GM21619 (cell line): ENCODE data around the gene LIN9.
A peak's percentile ranks its signal among the peaks of the same experiment; 100 is the strongest.

Experiments used
- ATAC-seq: cut with Tn5 transposase; IDR thresholded peaks from one replicate; pipeline ENCODE4 v1.9.1; 2021; ENCODE audit not compliant: unreplicated experiment

Gene LIN9

DNA sequence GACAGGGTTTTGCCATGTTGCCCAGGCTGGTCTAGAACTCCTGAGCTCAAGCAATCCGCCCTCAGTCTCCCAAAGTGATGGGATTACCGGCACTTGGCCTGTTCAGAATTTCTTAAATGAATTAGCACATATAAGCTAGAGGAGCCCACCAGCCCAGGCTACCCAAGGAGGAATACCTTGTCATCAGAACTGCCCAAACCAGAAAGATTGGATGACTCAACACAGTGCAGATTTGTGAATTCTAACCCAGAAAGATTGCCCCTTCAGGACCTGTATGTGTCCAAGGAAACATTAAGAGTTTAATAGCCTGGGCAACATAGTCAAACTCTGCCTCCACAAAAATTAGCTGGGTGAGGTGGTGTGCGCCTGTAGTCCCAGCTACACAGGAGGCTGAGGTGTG is 14.0 kb upstream of the LIN9 start:
- no peak for ATAC-seq

DNA sequence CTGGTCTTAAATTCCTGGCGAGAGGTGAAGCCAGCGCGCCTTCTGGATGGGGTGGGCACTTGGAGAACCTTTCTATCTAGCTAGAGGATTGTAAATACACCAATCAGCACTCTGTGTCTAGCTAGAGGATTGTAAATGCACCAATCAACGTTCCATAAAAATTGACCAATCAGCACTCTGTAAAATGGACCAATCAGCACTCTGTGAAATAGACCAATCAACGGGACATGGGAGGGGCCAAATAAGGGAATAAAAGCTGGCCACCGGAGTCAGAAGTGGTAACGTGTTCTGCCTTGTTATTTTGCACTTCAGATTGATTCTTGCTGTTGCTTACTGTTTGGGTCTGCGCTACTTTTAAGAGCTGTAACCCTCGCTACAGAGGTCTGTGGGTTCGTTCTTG is 12.0 kb upstream of the LIN9 start:
- no peak for ATAC-seq

DNA sequence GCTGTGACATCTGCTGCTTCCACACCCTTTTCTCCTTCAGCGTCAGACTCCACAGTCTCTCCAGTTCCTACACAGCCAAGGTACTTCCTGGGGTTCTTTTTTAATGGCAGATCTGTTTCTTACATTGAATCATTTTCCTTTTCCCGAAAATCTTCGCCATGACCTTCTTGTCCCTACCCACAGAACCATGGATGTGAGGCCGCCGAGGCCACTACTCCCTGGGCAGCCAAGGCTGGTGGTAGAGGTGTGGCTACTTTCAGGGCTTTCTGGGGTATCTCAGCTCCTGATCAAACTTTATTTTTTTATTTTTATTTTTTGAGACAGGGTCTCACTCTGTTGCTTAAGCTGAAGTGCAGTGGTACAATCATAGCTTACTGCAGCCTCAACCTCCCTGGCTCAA is 9.5 kb upstream of the LIN9 start:
- ATAC-seq: no peak

DNA sequence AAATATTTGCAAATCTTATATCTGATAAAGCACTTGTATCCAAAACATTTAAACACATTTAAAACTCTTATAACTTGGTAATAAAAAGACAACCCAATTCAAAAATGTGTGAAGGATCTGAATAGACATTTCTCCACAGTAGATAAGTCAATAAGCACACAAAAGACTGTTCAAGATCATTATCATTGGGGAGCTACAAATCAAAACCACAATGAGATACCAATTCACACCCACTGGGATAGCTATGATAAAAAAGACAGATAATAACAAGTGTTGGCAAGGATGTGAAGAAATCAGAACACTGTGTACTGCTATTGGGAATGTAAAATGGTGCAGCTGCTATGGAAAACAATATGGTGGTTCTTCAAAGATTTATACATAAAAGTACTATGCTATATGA is 5.1 kb upstream of the LIN9 start:
- no peak for ATAC-seq

DNA sequence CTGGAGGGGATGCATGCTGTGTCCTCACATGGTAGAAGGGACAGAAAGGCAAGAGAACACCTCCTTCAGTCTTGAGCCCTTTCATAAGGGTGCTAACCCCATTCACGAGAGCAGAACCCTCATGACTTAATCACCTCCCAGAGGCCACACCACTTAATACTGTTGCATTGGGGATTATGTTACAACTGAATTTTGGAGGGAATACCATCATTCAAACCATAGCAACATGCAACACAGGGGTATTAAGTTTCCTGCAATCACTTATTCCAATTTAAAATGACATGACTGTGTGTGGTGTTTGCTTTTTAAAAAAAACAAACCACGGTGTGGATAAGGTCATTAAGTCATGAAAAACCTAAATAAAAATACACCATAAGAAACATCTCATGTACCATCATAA is 3.1 kb upstream of the LIN9 start:
- no peak for ATAC-seq

DNA sequence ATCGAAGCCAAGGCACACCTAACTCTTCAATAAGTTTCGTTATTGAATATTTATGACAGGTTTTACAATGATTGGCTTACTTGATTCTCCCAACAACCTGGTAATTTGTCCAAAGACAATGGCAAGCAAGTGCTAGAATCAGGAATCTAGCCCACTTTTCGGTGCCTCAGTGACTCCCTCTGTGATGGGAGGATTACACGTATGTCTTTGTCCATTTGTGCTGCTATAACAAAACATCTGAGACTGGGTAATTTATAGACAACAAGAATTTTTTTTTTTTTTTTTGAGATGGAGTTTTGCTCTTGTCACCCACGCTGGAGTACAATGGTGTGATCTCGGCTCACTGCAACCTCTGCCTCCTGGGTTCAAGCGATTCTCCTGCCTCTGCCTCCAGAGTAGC is 2.4 kb upstream of the LIN9 start:
- ATAC-seq: no peak

DNA sequence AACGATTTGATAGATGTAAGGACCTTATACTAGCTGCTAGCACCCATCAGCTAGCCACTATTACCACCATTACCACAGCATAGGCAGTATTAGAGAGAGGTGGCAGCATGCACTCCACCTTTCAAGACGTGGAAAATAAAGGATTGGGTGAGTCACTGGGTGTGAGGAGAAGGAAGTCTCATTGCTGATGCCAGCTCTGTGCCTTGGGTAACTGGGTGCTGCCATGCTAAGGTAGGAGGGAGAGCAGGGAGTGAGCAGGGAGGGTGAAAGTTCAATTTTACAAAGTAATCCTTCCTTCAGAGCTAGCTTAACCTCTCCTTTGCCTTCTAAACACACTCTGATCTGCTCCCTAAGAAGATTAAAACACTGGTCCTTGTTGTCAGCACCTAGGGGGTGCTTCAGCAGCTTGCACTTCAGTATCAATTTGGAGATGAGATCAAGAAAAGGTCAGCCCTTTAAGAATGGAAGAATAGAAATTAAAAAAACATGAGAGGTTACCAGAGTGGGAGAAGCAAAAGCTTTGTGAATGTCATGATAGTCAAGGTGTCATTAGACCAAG is 1.8 kb upstream of the LIN9 start:
- no peak for ATAC-seq

DNA sequence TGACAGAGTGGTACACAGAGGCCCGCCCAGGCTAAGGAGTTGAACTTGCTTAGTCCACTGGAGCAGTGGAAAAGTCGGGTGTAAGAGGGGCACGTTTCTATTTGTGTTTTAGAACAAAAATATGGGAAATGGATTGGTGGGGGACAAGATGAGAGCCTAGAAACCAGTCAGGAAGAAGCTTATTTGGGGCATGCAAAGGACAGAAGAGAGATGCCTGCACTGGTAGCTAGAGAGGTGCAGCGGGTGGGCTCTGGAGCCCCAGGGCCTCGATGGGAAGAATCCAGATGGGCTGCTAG is 1.2 kb upstream of the LIN9 start:
- ATAC-seq: no peak

DNA sequence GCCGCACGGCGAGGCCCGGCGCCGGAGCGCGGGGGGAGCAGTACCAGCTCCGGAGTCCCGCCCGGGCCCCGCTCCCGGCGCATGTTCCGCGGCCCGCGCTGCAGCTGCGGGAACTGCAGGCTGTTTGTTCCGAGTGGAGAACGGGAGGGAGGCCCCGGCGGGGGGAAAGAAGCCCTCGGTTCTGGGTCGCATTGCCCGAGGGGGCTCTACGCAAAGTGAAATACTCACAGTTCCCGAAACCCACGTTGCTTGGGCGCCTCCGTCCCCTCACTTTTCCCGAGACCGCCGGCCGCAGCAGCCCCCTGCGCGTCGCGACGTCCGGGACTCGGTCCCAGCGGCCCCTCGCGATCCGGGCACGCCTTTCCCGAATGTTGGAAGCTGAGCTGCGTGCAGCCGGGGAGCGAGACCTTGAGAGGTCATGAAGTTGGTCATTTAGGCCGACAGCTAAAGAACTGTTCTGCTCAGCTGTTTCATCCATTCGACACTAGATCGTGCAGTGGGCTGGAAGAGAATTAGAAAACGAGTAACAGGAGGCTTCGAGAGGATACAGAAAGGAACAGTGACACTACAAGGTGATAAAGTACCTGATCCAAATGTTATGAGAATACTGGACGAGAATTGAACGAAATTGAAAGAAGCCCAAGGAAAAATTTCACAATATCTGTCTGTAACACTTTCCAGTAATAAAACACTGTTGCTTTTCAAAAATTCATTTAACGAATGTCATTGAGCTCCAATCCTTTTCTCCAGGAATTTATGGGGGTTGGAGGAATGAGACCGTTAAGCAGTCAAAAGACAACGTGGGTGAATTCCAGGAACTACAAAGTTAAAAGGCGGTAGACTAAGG is 657 bp upstream of the LIN9 start:
- peak; percentile 12 for ATAC-seq

DNA sequence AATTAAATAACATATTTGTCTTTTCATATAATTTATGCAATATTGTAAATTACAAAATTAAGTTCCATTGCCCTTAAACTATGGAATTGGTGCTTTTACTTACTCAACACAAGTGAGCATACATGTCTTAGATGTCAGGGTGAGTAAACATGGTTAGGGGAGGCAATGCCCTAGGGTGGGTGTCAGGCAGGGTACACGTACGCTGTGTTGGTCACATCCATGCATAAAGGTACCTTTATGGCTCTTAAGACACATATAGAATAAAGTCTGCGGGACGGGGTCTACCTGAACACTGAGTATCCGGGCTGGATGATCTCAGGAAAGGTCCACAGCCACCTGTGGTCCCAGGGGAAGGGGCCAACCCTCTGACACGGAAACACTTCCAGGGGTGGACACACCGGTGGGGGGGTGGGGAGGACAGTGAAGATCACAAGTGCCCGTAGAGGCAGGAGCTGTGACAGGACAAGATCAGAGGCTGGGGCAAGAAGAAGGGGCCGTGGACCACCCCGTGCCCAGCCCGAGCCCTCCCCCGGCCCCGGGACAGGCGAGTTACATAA is 720 bp downstream of the LIN9 start:
- peak; percentile 24 for ATAC-seq

DNA sequence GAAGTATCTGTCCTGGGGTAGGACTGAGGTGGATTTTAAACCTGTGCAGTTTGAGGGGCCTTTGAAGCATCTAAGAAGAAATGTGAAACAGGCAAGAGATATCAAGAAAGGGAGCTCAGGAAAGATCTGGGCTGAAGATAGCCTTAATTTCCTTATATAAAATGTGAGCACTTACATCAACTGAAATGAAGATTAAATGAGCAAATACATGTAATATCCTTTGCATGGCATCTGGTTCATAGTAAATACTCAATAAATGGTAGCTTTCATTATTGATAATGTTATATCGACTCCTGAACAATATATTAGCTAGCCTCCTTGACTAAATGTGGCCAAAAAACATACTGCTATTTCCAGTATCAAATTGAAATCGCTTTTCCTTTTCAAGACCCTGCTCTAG is 2.5 kb downstream of the LIN9 start:
- ATAC-seq: no peak

DNA sequence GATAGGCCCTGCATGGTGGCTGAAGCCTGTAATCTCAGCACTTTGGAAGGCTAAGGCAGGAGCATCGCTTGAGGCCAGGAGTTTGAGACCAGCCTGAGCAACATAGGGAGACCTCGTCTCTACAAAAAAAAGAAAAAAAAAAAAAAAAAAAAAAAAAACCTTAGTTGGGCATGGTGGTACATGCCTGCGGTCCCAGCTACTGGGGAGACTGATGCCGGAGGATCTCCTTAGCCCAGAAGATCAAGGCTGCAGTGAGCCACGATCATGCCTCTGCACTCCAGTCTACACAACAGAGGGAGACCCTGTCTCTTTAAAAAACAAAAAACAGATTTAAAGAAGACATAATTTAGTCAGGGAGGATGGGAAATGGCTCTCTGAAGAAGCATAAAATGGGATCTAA is 3.8 kb downstream of the LIN9 start:
- no peak for ATAC-seq

DNA sequence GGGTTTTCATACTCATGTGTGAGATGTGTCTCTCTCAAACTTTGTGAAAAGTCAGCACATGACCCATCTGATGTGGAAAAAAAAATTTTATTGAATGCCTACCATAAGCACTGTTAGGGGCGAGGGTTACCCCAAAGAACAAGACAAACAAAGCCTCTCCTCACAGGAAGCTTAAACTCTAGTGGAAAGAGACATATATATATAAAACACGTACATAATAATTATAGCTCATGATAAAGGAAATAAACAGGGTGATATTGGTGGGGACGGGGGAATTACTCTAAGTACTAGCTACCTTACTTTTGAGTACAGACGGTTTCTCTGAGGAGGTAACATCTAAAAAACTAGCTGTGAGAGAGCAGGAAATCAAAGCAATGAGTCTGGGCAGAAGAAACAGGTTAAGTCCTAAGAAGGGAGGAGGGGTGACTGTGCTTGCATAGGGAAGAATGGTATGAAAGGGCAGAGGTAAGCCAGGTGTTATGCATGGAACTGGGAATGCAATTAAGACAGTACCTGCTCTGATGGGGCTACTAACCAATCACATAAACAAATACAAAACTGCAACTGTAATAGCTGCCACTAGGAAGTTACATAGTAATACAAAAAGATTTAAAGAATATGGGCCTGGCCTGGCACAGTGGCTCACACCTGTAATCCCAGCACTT is 4.5 kb downstream of the LIN9 start:
- no peak for ATAC-seq

DNA sequence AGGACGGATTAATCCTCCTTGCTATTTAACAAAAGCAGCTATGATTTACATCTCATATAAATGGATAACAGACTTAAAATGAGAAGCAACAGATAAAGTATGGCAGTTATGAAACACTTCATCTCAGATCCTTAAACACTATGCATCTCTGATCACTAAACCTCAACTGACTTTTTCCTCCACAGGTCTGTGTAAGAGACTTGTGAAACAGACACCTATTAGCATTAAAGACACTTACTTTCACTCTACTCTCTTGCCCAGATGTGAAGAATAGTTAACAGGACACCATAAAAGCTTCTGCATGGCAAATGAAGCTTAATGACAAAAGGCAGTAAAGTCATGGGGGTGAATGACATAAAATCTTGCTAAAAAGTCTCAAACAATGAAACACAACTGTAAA is 6.2 kb downstream of the LIN9 start:
- ATAC-seq: no peak

DNA sequence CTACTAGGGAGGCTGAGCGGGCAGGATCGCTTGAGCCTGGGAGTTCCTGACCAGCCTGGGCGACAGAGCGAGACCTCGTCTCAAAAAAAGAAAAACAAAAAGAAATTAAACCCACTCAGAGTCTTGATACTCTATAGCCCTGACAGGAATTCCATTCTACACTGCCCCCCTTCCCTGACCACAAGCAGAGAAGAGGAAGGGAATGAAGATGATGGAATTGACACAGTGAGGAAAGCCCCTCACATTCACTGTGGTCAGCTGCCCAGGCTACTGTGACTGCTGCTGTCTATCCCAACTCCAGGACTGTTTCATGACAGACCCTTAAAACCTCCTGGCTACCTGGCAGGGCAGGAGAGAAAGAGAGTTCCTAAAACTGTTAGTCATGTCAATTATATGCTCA is 12.1 kb downstream of the LIN9 start:
- ATAC-seq: no peak

DNA sequence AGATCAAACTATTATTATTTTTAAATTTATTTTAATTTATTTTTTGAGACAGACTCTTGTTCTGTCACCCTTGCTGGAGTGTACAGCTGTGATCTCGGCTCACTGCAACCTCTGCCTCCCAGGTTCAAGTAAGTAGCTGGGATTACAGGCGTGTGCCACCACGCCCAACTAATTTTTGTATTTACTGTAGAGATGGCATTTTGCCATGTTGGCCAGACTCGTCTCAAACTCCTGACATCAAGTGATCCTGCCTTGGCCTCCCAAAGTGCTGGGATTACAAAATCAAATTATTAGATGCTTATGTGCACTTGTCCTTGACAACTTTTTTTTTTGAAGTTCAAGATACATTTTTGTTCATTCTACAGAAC is 15.4 kb downstream of the LIN9 start:
- no peak for ATAC-seq

DNA sequence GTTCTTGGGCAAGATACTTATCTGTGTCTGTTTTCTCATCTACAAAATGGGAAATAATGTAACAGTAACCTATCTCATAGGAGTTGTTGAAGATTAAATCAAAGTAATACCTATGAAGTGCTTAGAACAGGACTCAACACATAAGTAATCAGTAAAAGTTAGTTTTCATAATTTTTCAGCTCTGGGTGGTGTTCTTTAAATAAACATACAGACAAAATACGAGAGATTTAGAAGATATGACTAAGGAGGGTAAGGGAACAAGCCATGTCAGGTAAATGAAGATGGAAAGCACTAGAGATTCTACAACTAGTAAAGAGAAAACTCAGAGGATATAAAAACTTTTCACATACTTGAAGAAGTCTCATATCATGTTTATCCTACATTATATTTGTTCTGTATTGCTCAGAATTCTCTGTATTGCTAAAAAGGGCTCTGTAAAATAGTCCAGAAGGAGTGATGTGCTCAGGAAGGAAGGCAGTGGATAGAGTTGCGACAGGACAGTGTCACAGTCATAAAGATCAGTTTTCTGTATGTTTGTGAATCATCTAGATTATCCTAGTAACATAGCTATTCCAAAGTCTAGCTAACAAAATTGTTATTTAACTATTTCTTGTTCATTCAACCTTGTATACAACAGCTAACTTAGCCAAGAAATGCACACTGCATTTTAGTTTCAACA is 16.0 kb downstream of the LIN9 start:
- no peak for ATAC-seq

DNA sequence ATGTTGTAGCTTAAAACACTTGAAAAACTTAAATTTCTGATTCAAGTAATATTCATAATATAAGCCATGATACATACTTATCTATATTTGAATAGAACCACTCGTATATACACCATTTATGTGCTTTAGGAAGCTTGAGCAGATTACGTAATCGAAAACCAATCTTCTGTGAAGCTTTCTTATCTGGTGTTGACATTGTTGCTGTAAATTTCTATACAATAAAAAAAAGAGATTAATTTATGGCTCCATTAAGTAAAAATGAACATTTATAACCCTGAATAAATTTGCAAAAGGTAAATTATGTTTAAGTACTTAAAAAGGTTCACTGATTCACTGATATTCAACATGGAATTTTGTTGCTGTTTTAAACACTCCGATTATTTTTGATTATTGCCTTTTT is 21.4 kb downstream of the LIN9 start:
- ATAC-seq: no peak

DNA sequence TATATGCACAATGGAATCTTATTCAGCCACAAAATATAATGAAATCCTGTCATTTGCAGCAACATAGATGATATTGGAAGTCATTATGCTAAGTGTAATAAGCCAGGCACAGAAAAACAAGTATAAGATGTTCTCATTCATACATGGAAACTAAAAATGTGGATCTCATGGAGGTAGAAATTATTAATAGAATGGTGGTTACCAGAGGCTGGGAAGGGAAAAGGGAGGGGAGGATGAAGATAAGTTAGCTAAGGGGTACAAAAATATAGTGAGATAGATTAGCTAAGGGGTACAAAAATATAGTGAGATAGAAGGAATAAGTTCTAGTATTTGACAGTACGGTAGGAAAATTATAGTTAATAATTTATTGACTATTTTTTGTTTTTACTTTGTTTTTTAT is 27.9 kb downstream of the LIN9 start:
- no peak for ATAC-seq

DNA sequence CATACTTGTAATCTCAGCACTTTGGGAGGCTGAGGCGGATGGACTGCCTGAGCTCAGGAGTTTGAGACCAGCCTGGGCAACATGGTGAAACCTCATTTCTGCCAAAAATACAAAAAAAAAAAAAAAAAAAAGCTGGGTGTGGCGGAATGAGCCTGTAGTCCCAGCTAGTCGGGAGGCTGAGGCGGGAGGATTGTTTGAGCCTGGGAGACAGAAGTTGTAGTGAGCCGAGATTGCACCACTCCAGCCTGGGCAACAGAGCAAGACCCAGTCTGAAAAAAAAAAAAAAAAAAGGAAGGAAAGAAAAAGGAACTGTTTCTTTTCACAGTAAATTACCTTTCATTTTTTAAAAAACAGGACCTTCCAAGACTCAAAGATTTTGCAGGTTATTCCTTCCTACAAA is 29.5 kb downstream of the LIN9 start:
- ATAC-seq: no peak

DNA sequence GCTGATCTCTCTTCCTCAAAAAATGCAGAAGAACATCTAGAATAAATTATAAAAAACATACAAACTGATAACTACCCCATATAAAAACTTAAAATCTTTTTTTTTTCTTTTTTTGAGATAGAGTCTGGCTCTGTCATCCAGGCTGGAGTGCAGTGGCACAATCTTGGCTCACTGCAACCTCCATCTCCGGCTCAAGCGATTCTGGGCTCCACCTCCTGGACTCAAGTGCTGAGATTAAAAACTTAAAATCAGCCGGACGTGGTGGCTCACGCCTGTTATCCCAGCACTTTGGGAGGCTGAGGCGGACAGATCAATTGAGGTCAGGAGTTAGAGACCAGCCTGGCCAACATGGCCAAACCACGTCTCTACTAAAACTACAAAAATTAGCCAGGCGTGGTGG is 31.1 kb downstream of the LIN9 start:
- ATAC-seq: no peak

DNA sequence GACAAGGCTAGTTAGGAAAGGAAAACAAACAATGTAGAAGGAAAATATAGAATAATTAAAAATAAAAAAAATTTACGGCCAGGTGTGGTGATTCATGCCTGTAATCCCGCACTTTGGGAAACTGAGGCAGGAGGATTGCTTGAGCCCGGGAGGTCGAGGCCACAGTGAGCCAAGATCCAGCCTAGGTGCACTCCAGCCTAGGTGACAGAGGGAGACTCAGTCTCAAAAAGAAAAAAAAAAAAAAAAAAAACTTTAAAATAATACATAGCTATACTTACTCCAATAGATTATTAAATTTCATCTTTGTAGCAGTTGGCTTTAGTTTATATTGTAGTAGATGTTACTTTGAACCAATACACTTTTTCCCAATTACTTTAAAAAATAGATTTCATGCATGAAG is 32.0 kb downstream of the LIN9 start:
- no peak for ATAC-seq
